Chondrocyte (in vitro differentiated cells): ENCODE measurements around the gene LPAR1. TPM values are rescaled to one million over a fixed set of nuclear protein-coding genes. Genes with fewer than 3 reads are reported as not detected.

Experiments
- DNase-seq: peaks from one replicate; pipeline ENCODE4 v3.0.0; 2021; ENCODE audit warnings: mixed read lengths, low spot score
- H3K27ac Mint-ChIP-seq: one replicate; pipeline ENCODE4 v1.8.0; 2021; ENCODE audit warnings: mild to moderate bottlenecking, moderate library complexity, mixed read lengths; ENCODE audit not compliant: unreplicated experiment
- H3K27me3 Mint-ChIP-seq: 2 replicates; pipeline ENCODE4 v1.8.0; 2021; ENCODE audit warnings: low read depth, mixed read lengths
- H3K36me3 Mint-ChIP-seq: 2 replicates; pipeline ENCODE4 v1.8.0; 2021; ENCODE audit warnings: low read depth, mixed read lengths
- H3K4me1 Mint-ChIP-seq: 2 replicates; pipeline ENCODE4 v1.8.0; 2021; ENCODE audit warnings: low read depth, mild to moderate bottlenecking, mixed read lengths
- H3K4me3 Mint-ChIP-seq: one replicate; pipeline ENCODE4 v1.8.0; 2021; ENCODE audit warnings: mild to moderate bottlenecking, moderate library complexity, mixed read lengths; ENCODE audit not compliant: unreplicated experiment
- H3K9me3 Mint-ChIP-seq: 2 replicates; pipeline ENCODE4 v1.8.0; 2021; ENCODE audit warnings: low read depth, mixed read lengths
- total RNA-seq: library from RNA; stranded (reverse); gene quantifications from 3 replicates; pipeline ENCODE4 v1.2.1, GENCODE V29; 2021
- TF ChIP-seq, protein P1 (sequence below): fragments of 200-600 bp; sonication (generic); IDR thresholded peaks from 2 replicates; pipeline ENCODE4 v1.5.0; 2021; ENCODE audit warnings: antibody characterized with exemption, mild to moderate bottlenecking, moderate library complexity

LPAR1 gene
- total RNA-seq, 1 donor from 2014 or later: 33.5 TPM

DNA sequence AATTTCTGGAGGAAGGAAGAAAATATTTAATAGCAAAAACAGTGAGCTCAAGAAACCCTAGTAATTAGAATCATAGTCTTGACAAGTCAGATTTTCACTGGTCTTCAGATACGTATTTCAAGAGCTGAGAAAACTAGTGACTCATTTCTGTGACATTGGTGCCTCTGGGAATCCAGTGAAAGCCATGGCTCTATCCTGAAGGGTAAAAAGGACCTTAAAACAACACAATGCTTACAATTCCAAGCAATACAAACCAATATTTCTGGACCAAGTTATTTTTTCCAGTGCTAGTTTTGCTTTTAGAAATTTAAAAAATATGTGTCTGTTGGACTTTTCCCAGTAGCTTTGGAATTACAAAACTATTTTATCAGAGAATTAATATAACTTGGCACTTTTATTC lies 140.3 kb downstream of the LPAR1 start:
- H3K27me3 Mint-ChIP-seq: no peaks in the 10 kb centered on the region
- peak overlapping the region; percentile 88 for H3K27ac Mint-ChIP-seq
- no peak for DNase-seq
- peaks cover 6% of the 10 kb centered on the region for H3K9me3 Mint-ChIP-seq
- no peak overlapping the region for H3K4me3 Mint-ChIP-seq
- H3K4me1 Mint-ChIP-seq: peaks cover 58% of the 10 kb centered on the region
- TF ChIP-seq, protein P1, sequence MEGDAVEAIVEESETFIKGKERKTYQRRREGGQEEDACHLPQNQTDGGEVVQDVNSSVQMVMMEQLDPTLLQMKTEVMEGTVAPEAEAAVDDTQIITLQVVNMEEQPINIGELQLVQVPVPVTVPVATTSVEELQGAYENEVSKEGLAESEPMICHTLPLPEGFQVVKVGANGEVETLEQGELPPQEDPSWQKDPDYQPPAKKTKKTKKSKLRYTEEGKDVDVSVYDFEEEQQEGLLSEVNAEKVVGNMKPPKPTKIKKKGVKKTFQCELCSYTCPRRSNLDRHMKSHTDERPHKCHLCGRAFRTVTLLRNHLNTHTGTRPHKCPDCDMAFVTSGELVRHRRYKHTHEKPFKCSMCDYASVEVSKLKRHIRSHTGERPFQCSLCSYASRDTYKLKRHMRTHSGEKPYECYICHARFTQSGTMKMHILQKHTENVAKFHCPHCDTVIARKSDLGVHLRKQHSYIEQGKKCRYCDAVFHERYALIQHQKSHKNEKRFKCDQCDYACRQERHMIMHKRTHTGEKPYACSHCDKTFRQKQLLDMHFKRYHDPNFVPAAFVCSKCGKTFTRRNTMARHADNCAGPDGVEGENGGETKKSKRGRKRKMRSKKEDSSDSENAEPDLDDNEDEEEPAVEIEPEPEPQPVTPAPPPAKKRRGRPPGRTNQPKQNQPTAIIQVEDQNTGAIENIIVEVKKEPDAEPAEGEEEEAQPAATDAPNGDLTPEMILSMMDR: no peak
- H3K36me3 Mint-ChIP-seq: peaks cover 8% of the 10 kb centered on the region

DNA sequence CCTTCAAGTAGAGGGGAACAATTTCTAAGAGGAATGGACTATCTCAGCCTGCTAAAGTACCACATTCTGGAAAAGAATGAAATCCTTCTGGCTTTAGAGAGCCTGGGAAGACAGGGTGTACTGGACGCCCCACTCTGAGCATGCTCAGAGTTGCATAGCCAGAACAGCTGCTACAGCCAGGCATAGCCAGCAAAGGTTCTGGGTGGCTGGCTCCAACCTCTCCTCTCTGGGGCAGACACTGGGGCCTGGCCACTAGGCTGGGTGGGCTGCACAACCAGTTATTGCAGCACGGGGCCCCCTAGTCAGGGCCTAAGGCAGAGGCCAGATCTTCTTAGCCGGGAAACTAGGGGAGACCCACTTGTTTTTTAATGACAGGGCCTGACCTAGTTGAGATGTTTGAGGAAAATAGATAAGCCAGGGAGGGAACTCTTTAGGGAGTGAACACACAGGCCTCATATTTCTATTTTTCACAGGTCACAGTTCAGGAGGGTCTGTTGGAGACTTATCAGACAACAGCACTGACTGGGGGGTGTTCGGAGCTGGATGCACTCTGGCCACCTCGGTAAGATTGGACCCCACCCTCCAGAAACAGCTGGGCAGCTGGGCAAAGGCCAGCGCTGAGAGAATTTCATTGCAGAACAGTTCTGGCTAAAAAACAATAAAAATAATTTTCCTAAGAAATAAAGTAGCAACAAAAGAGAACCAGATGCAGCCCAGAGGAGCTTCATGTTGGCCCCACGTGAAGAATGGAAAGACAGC lies 142.9 kb downstream of the LPAR1 start:
- Mint-ChIP-seq H3K9me3 (peaks cover 7% of the 10 kb centered on the region), H3K4me3 (no peak overlapping the region), H3K4me1 (peaks cover 52% of the 10 kb centered on the region), H3K36me3 (peaks cover 6% of the 10 kb centered on the region), H3K27me3 (no peaks in the 10 kb centered on the region), H3K27ac (no peak overlapping the region)
- no peak for DNase-seq
- TF ChIP-seq, protein P1: no peak

- Mint-ChIP-seq H3K4me3 (no peak overlapping the region), H3K9me3 (peaks cover 7% of the 10 kb centered on the region), H3K4me1 (peaks cover 51% of the 10 kb centered on the region), H3K36me3 (peaks cover 6% of the 10 kb centered on the region), H3K27me3 (no peaks in the 10 kb centered on the region), H3K27ac (no peak overlapping the region)
- DNase-seq: no peak
- TF ChIP-seq, protein P1: no peak
Measured at GRCh38 chr9:110894731-110895130, 143.5 kb downstream of the LPAR1 start.

DNA sequence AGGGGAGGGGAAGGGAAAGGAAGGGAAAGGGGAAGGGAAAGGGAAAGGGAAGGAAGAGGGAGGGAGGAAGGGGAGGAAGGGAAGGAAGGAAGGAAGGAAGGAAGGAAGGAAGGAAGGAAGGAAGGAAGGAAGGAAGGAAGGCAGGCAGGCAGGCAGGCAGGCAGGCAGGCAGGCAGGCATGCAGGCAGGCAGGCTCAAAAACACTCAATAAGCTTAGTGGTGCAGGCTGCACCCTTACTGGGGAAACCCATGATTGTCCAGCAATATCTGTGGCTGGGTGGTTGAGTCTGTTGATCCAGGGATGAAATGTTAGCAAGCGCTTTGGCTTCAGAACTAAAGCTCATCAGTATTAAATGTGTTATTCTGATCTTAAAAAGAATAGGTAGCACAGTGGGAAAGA lies 145.6 kb downstream of the LPAR1 start:
- H3K27ac Mint-ChIP-seq: no peak overlapping the region
- no peaks in the 10 kb centered on the region for H3K27me3 Mint-ChIP-seq
- no peak overlapping the region for H3K4me3 Mint-ChIP-seq
- H3K9me3 Mint-ChIP-seq: peaks cover 7% of the 10 kb centered on the region
- H3K4me1 Mint-ChIP-seq: peaks cover 30% of the 10 kb centered on the region
- TF ChIP-seq, protein P1: no peak
- no peak for DNase-seq
- H3K36me3 Mint-ChIP-seq: peaks cover 6% of the 10 kb centered on the region

DNA sequence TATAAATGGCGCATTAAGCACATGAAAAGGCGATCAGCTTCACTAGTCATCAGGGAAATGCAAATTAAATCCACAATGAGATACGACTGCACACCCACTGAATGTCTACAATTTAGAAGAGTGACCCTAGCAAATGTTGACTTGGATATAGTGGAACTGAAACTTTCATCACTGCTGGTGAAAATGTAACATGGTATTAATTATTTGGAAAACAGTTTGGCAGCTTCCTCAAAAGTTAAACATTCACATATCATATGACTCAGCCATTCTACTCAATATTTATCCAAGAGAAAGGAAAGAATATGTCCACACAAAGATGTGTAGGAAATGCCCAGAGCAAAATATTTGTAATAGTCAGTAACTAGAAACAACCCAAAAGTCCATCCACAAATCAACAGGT lies 146.5 kb downstream of the LPAR1 start:
- H3K27ac Mint-ChIP-seq: no peak overlapping the region
- no peak overlapping the region for H3K4me3 Mint-ChIP-seq
- DNase-seq: no peak
- H3K27me3 Mint-ChIP-seq: no peaks in the 10 kb centered on the region
- TF ChIP-seq, protein P1: no peak
- peaks cover 1% of the 10 kb centered on the region for H3K36me3 Mint-ChIP-seq
- peaks cover 25% of the 10 kb centered on the region for H3K4me1 Mint-ChIP-seq
- peaks cover 3% of the 10 kb centered on the region for H3K9me3 Mint-ChIP-seq
